ENCODE measurements around the gene SCGB3A1. TPM values are rescaled to one million over a fixed set of nuclear protein-coding genes. Genes with fewer than 3 reads are reported as not detected.

Gene SCGB3A1
- total and polyA plus RNA-seq, 8 donors, result 0.43 to 15.5 (median 3.2) TPM

- Histone ChIP-seq H3K36me3 (no peaks in the 10 kb centered on the region), H3K9me3 (no peaks in the 10 kb centered on the region), H3K27ac (no peak overlapping the region), H3K4me3 (peak overlapping the region in 2 of 4 donors; percentile 26 to 38), H3K27me3 (peaks cover 0 to 4% (median 0%) of the 10 kb centered on the region in 4 donors), H3K4me1 (no peaks in the 10 kb centered on the region)
- intact Hi-C loops (cut with DNase I), result no loop called here
- ATAC-seq (peak in 2 of 4 donors; percentile 61 to 75), FAIRE-seq (no peak), DNase-seq (no peak)
- 7 to 11% methylated on average over 89 to 90 of the region's 90 CpGs for WGBS, 2 donors
- TF ChIP-seq, protein P1, sequence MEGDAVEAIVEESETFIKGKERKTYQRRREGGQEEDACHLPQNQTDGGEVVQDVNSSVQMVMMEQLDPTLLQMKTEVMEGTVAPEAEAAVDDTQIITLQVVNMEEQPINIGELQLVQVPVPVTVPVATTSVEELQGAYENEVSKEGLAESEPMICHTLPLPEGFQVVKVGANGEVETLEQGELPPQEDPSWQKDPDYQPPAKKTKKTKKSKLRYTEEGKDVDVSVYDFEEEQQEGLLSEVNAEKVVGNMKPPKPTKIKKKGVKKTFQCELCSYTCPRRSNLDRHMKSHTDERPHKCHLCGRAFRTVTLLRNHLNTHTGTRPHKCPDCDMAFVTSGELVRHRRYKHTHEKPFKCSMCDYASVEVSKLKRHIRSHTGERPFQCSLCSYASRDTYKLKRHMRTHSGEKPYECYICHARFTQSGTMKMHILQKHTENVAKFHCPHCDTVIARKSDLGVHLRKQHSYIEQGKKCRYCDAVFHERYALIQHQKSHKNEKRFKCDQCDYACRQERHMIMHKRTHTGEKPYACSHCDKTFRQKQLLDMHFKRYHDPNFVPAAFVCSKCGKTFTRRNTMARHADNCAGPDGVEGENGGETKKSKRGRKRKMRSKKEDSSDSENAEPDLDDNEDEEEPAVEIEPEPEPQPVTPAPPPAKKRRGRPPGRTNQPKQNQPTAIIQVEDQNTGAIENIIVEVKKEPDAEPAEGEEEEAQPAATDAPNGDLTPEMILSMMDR (IDR thresholded peaks at IDR 0.05), result no peak
These were observed 27.7 kb upstream of the SCGB3A1 start for GRCh38 chr5:180618829-180619562.

- Histone ChIP-seq H3K9me3 (no peaks in the 10 kb centered on the region), H3K4me3 (peak overlapping the region in 2 of 4 donors; percentile 26 to 38), H3K27me3 (peaks cover 0 to 4% (median 0%) of the 10 kb centered on the region in 4 donors), H3K27ac (no peak overlapping the region), H3K36me3 (no peaks in the 10 kb centered on the region), H3K4me1 (no peaks in the 10 kb centered on the region)
- intact Hi-C loops (cut with DNase I), result no loop called here
- DNase-seq (no peak), ATAC-seq (no peak), FAIRE-seq (no peak)
- WGBS, 2 donors, result 17 to 19% methylated on average over 15 of the region's 15 CpGs
- TF ChIP-seq, protein P1 (IDR thresholded peaks at IDR 0.05), result no peak
These were observed 27.2 kb upstream of the SCGB3A1 start for GRCh38 chr5:180618487-180618828.

DNA sequence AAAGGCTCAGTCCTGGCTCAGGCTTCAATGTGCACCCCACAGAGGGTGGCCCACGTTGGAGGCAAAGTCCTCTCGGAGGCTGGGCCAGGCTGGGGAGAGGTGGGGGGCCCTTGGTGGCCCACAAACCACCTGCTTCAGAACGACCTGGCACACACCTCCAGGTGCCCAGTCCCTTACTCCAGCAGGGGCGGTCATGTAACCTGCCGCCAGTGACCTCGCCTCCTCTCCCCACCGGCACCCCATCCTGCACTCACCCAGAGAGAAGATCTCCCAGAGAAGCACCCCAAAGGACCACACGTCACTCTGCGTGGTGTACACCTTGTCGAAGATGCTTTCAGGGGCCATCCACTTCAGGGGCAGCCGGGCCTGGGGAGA, 22.5 kb upstream of the SCGB3A1 start:
- Histone ChIP-seq H3K4me3 (no peak overlapping the region), H3K27me3 (no peaks in the 10 kb centered on the region), H3K27ac (no peak overlapping the region), H3K4me1 (no peaks in the 10 kb centered on the region), H3K9me3 (no peaks in the 10 kb centered on the region), H3K36me3 (no peaks in the 10 kb centered on the region)
- no peak for ATAC-seq
- TF ChIP-seq, protein P1 (IDR thresholded peaks at IDR 0.05), result no peak
- no peak for FAIRE-seq
- intact Hi-C loops (cut with DNase I), result no loop called here
- no peak for DNase-seq
- WGBS, 2 donors, result 56 to 64% methylated on average over 11 of the region's 11 CpGs

GRCh38 chr5:180613188-180613813, 22.0 kb upstream of the SCGB3A1 start:
- WGBS, 2 donors, result 53 to 68% methylated on average over 18 to 19 of the region's 19 CpGs
- Histone ChIP-seq H3K4me3 (no peak overlapping the region), H3K27ac (no peak overlapping the region), H3K27me3 (no peaks in the 10 kb centered on the region), H3K36me3 (no peaks in the 10 kb centered on the region), H3K4me1 (no peaks in the 10 kb centered on the region), H3K9me3 (no peaks in the 10 kb centered on the region)
- FAIRE-seq (no peak), DNase-seq (no peak), ATAC-seq (no peak)
- TF ChIP-seq, protein P1 (IDR thresholded peaks at IDR 0.05), result no peak
- intact Hi-C loops (cut with DNase I), result no loop called here

- no peak for ATAC-seq
- intact Hi-C loops (cut with DNase I), result no loop called here
- TF ChIP-seq, protein P1 (IDR thresholded peaks at IDR 0.05), result no peak
- Histone ChIP-seq H3K9me3 (no peaks in the 10 kb centered on the region), H3K27me3 (no peaks in the 10 kb centered on the region), H3K4me3 (no peak overlapping the region), H3K4me1 (no peaks in the 10 kb centered on the region), H3K27ac (no peak overlapping the region), H3K36me3 (no peaks in the 10 kb centered on the region)
- no peak for FAIRE-seq
- no peak for DNase-seq
- WGBS, 2 donors, result 65 to 72% methylated on average over 15 of the region's 15 CpGs
These were observed 21.4 kb upstream of the SCGB3A1 start for GRCh38 chr5:180612683-180613082.

All from pancreas (tissue), 10 donors.